HG03280 (cell line): Measurements from ENCODE around the gene DIPK1C.

Experiments used
- ATAC-seq: cut with Tn5 transposase; IDR thresholded peaks from one replicate; pipeline ENCODE4 v1.9.1; 2021; ENCODE audit warnings: mild to moderate bottlenecking, moderate library complexity; ENCODE audit not compliant: unreplicated experiment

DIPK1C gene

GRCh38 chr18:74454279-74454751 lies 2.8 kb downstream of the DIPK1C start:
- ATAC-seq, result no peak

GRCh38 chr18:74453642-74454198 lies 3.4 kb downstream of the DIPK1C start:
- ATAC-seq, result no peak

- no peak for ATAC-seq
Measured at GRCh38 chr18:74453016-74453566, 4.0 kb downstream of the DIPK1C start.

GRCh38 chr18:74451148-74451547 lies 6.0 kb downstream of the DIPK1C start:
- no peak for ATAC-seq

GRCh38 chr18:74450626-74451025 lies 6.5 kb downstream of the DIPK1C start:
- no peak for ATAC-seq

GRCh38 chr18:74447404-74448152 lies 9.5 kb downstream of the DIPK1C start:
- ATAC-seq, result no peak

- no peak for ATAC-seq
Measured at GRCh38 chr18:74446631-74447403, 10.3 kb downstream of the DIPK1C start.

- ATAC-seq, result no peak
Measured at GRCh38 chr18:74446178-74446577, 10.9 kb downstream of the DIPK1C start.

- no peak for ATAC-seq
Measured at GRCh38 chr18:74445585-74445984, 11.5 kb downstream of the DIPK1C start.

GRCh38 chr18:74444104-74444503 lies 13.0 kb downstream of the DIPK1C start:
- no peak for ATAC-seq

GRCh38 chr18:74440808-74441427 lies 16.2 kb downstream of the DIPK1C start:
- ATAC-seq, result no peak

GRCh38 chr18:74438091-74438490 lies 19.0 kb downstream of the DIPK1C start:
- no peak for ATAC-seq

- ATAC-seq, result no peak
Measured at GRCh38 chr18:74436158-74436769, 20.8 kb downstream of the DIPK1C start.

GRCh38 chr18:74435740-74436139 lies 21.4 kb downstream of the DIPK1C start:
- no peak for ATAC-seq

GRCh38 chr18:74434466-74434865 lies 22.6 kb downstream of the DIPK1C start:
- no peak for ATAC-seq

- ATAC-seq, result no peak
Measured at GRCh38 chr18:74430806-74431571, 26.1 kb downstream of the DIPK1C start.

- ATAC-seq, result no peak
Measured at GRCh38 chr18:74430231-74430630, 26.9 kb downstream of the DIPK1C start.

GRCh38 chr18:74429096-74429495 lies 28.0 kb downstream of the DIPK1C start:
- ATAC-seq, result no peak

- no peak for ATAC-seq
Measured at GRCh38 chr18:74427442-74428112, 29.5 kb downstream of the DIPK1C start.
